Trophoblast cell (in vitro differentiated cells and primary cell): ENCODE data around the gene PRDM10.

Experiments
- DNase-seq, 2 donors: peaks; one replicate each; pipeline ENCODE4 v3.0.0-alpha.2; 2016
- H2AFZ ChIP-seq: 2 replicates; pipeline ENCODE4 v1.6.1; 2013; ENCODE audit warnings: low read length, moderate library complexity, mild to moderate bottlenecking; ENCODE audit not compliant: insufficient read depth, poor library complexity
- H2AK5ac ChIP-seq: 2 replicates; pipeline ENCODE4 v1.6.1; 2013; ENCODE audit warnings: mild to moderate bottlenecking, low read length
- H2BK120ac ChIP-seq: 2 replicates; pipeline ENCODE4 v1.6.1; 2013; ENCODE audit warnings: low read length, mild to moderate bottlenecking, moderate library complexity; ENCODE audit not compliant: insufficient read depth, poor library complexity
- H2BK12ac ChIP-seq: 2 replicates; pipeline ENCODE4 v1.6.1; 2013; ENCODE audit warnings: mild to moderate bottlenecking, low read length, moderate library complexity
- H2BK5ac ChIP-seq: 2 replicates; pipeline ENCODE4 v1.6.1; 2013; ENCODE audit warnings: low read length, low read depth, moderate library complexity, mild to moderate bottlenecking; ENCODE audit not compliant: poor library complexity
- H3K14ac ChIP-seq: 2 replicates; pipeline ENCODE4 v1.6.1; 2013; ENCODE audit warnings: mild to moderate bottlenecking, low read length
- H3K18ac ChIP-seq: 2 replicates; pipeline ENCODE4 v1.6.1; 2013; ENCODE audit warnings: mild to moderate bottlenecking, low read length
- H3K23ac ChIP-seq: 2 replicates; pipeline ENCODE4 v1.6.1; 2013; ENCODE audit warnings: low read length
- H3K27ac ChIP-seq: 2 replicates; pipeline ENCODE4 v1.5.1; 2013; ENCODE audit warnings: low read depth, mild to moderate bottlenecking, inconsistent platforms, low read length, moderate library complexity
- H3K27me3 ChIP-seq: 2 replicates; pipeline ENCODE4 v1.6.1; 2013; ENCODE audit warnings: inconsistent platforms, mild to moderate bottlenecking, low read length, moderate library complexity; ENCODE audit not compliant: insufficient read depth
- H3K36me3 ChIP-seq, 2 experiments: 1 replicate in 1 of 2; 2 replicates in 1 of 2; pipeline ENCODE4 v1.6.1; 2013; ENCODE audit warnings: low read length in 2 of 2, mild to moderate bottlenecking in 2 of 2, moderate library complexity in 1 of 2; ENCODE audit not compliant: insufficient read depth in 2 of 2, control insufficient read depth in 1 of 2
- H3K4ac ChIP-seq: 2 replicates; pipeline ENCODE4 v1.6.1; 2013; ENCODE audit warnings: low read depth, mild to moderate bottlenecking, low read length, moderate library complexity
- H3K4me1 ChIP-seq, 2 experiments: 1 replicate in 1 of 2; 2 replicates in 1 of 2; pipeline ENCODE4 v1.6.1; 2013; ENCODE audit warnings: low read length in 2 of 2, mild to moderate bottlenecking in 2 of 2, moderate library complexity in 1 of 2; ENCODE audit not compliant: insufficient read depth in 2 of 2, control insufficient read depth in 1 of 2
- H3K4me2 ChIP-seq: 2 replicates; pipeline ENCODE4 v1.6.1; 2013; ENCODE audit warnings: inconsistent platforms, mild to moderate bottlenecking, low read length, moderate library complexity
- H3K4me3 ChIP-seq: 2 replicates; pipeline ENCODE4 v1.5.1; 2013; ENCODE audit warnings: mild to moderate bottlenecking, low read depth, low read length, inconsistent platforms
- H3K79me1 ChIP-seq: one replicate; pipeline ENCODE4 v1.6.1; 2013; ENCODE audit warnings: low read length
- H3K79me2 ChIP-seq: 2 replicates; pipeline ENCODE4 v1.6.1; 2013; ENCODE audit warnings: low read length, mild to moderate bottlenecking; ENCODE audit not compliant: control insufficient read depth, insufficient read depth, poor library complexity
- H3K9ac ChIP-seq: 2 replicates; pipeline ENCODE4 v1.6.1; 2013; ENCODE audit warnings: mild to moderate bottlenecking, low read length
- H3K9me3 ChIP-seq: 2 replicates; pipeline ENCODE4 v1.6.1; 2013; ENCODE audit warnings: low read depth, mild to moderate bottlenecking, control low read depth, inconsistent platforms, low read length; ENCODE audit not compliant: insufficient read depth
- H4K12ac ChIP-seq: 2 replicates; pipeline ENCODE4 v1.6.1; 2013; ENCODE audit warnings: low read depth, mild to moderate bottlenecking, low read length, moderate library complexity
- H4K8ac ChIP-seq: 2 replicates; pipeline ENCODE4 v1.6.1; 2013; ENCODE audit warnings: low read depth, mild to moderate bottlenecking, low read length, moderate library complexity
- H4K91ac ChIP-seq: one replicate; pipeline ENCODE4 v1.6.1; 2013; ENCODE audit warnings: low read depth, mild to moderate bottlenecking, low read length, moderate library complexity
- WGBS: extraction: QIAGEN DNeasy Blood & Tissue Kit; methylation state at CpG from one replicate; pipeline ENCODE4 v1.1.7; 2013; ENCODE audit warnings: missing lambda C conversion rate; ENCODE audit not compliant: insufficient read length, insufficient coverage; ENCODE audit errors: extremely low coverage; 5-methylcytosine and 5-hydroxymethylcytosine counted together

Gene PRDM10

GRCh38 chr11:129978447-129978846 is 24.2 kb downstream of the PRDM10 start:
- no CpG with 5 or more reads among the region's 6 CpGs for WGBS

GRCh38 chr11:129976328-129976727 is 26.3 kb downstream of the PRDM10 start:
- Histone ChIP-seq H3K9me3 (peaks cover 2% of the 10 kb centered on the region), H4K12ac (no peak overlapping the region), H3K18ac (no peak overlapping the region), H3K4me2 (no peak overlapping the region), H3K36me3 (peaks cover 0 to 2% of the 10 kb centered on the region in 2 experiments), H3K79me2 (no peaks in the 10 kb centered on the region), H3K4me1 (peaks cover 2% of the 10 kb centered on the region in 2 experiments), H3K4ac (no peak overlapping the region), H2BK120ac (no peak overlapping the region), H3K27ac (no peak overlapping the region), H2BK5ac (no peak overlapping the region), H2AFZ (no peak overlapping the region), H3K14ac (no peak overlapping the region), H2BK12ac (no peak overlapping the region), H4K91ac (no peak overlapping the region), H2AK5ac (no peak overlapping the region), H3K9ac (no peak overlapping the region), H3K23ac (no peak overlapping the region), H3K4me3 (no peak overlapping the region), H4K8ac (no peak overlapping the region), H3K79me1 (no peaks in the 10 kb centered on the region), H3K27me3 (no peaks in the 10 kb centered on the region)
- no CpG with 5 or more reads among the region's 6 CpGs for WGBS
- DNase-seq = no peak

More at GRCh38 chr11:129978447-129978846, 24.2 kb downstream of the PRDM10 start:
- no peaks in the 10 kb centered on the region for H3K27me3 ChIP-seq
- DNase-seq = no peak
- no peak overlapping the region for H4K12ac ChIP-seq
- no peaks in the 10 kb centered on the region for H3K79me1 ChIP-seq
- no peaks in the 10 kb centered on the region for H3K79me2 ChIP-seq
- peaks cover 2% of the 10 kb centered on the region for H3K9me3 ChIP-seq
- H3K27ac ChIP-seq = no peak overlapping the region
- peaks cover 2% of the 10 kb centered on the region in 2 experiments for H3K4me1 ChIP-seq
- no peak overlapping the region for H3K4me2 ChIP-seq
- peaks cover 0 to 2% of the 10 kb centered on the region in 2 experiments for H3K36me3 ChIP-seq
- no peak overlapping the region for H3K23ac ChIP-seq
- H4K8ac ChIP-seq = no peak overlapping the region
- no peak overlapping the region for H3K4me3 ChIP-seq
- no peak overlapping the region for H2AFZ ChIP-seq
- no peak overlapping the region for H3K4ac ChIP-seq
- H2AK5ac ChIP-seq = no peak overlapping the region
- H3K14ac ChIP-seq = no peak overlapping the region
- no peak overlapping the region for H2BK5ac ChIP-seq
- H2BK12ac ChIP-seq = no peak overlapping the region
- H3K18ac ChIP-seq = no peak overlapping the region
- H4K91ac ChIP-seq = no peak overlapping the region
- H2BK120ac ChIP-seq = no peak overlapping the region
- H3K9ac ChIP-seq = no peak overlapping the region

- H3K18ac ChIP-seq = no peak overlapping the region
- no peaks in the 10 kb centered on the region for H3K79me2 ChIP-seq
- H2AK5ac ChIP-seq = no peak overlapping the region
- no peak overlapping the region for H3K23ac ChIP-seq
- no peak overlapping the region for H4K12ac ChIP-seq
- peaks cover 2% of the 10 kb centered on the region in 2 experiments for H3K4me1 ChIP-seq
- no peak overlapping the region for H2BK5ac ChIP-seq
- H2BK120ac ChIP-seq = no peak overlapping the region
- H3K14ac ChIP-seq = no peak overlapping the region
- H3K9me3 ChIP-seq = peaks cover 2% of the 10 kb centered on the region
- no CpG with 5 or more reads among the region's 2 CpGs for WGBS
- H3K36me3 ChIP-seq = peaks cover 0 to 2% of the 10 kb centered on the region in 2 experiments
- H2BK12ac ChIP-seq = no peak overlapping the region
- no peak overlapping the region for H3K9ac ChIP-seq
- no peak overlapping the region for H3K4ac ChIP-seq
- DNase-seq = no peak
- H2AFZ ChIP-seq = no peak overlapping the region
- no peaks in the 10 kb centered on the region for H3K27me3 ChIP-seq
- no peak overlapping the region for H3K4me3 ChIP-seq
- no peak overlapping the region for H4K91ac ChIP-seq
- H3K4me2 ChIP-seq = no peak overlapping the region
- no peaks in the 10 kb centered on the region for H3K79me1 ChIP-seq
- H3K27ac ChIP-seq = no peak overlapping the region
- no peak overlapping the region for H4K8ac ChIP-seq
Measured at GRCh38 chr11:129975543-129975942, 27.1 kb downstream of the PRDM10 start.

GRCh38 chr11:129974672-129975071 is 28.0 kb downstream of the PRDM10 start:
- Histone ChIP-seq H3K9me3 (peaks cover 2% of the 10 kb centered on the region), H3K4me3 (no peak overlapping the region), H4K8ac (no peak overlapping the region), H3K4me1 (peaks cover 2% of the 10 kb centered on the region in 2 experiments), H3K36me3 (peaks cover 0 to 2% of the 10 kb centered on the region in 2 experiments), H2BK120ac (no peak overlapping the region), H3K27ac (no peak overlapping the region), H3K18ac (no peak overlapping the region), H3K4me2 (no peak overlapping the region), H3K27me3 (no peaks in the 10 kb centered on the region), H2BK12ac (no peak overlapping the region), H2AK5ac (no peak overlapping the region), H3K23ac (no peak overlapping the region), H3K79me2 (no peaks in the 10 kb centered on the region), H3K9ac (no peak overlapping the region), H2AFZ (no peak overlapping the region), H3K14ac (no peak overlapping the region), H3K4ac (no peak overlapping the region), H2BK5ac (no peak overlapping the region), H4K91ac (no peak overlapping the region), H3K79me1 (no peaks in the 10 kb centered on the region), H4K12ac (no peak overlapping the region)
- WGBS = no CpG with 5 or more reads among the region's 11 CpGs
- peak in 1 of 2 donors; percentile 57 for DNase-seq
